ENCODE data around the gene PUM2.
"Not testable (repeated sequence)": the region's sequence is repeated elsewhere in the genome, so short reads cannot be mapped to it uniquely, and the experiment has no call there.

The PUM2 gene

GRCh38 chr2:20350753-20351554 lies at the start of gene PUM2:
PUM2 (minus strand) TSS chr2:20350844; CDS start chr2:20327360, 23,484 bp downstream.
- DNase-seq: peak; percentile 94

- no peak for DNase-seq
Measured at GRCh38 chr2:20400306-20400705, 49.7 kb upstream of the PUM2 start.

- DNase-seq: peak; percentile 66
Measured at GRCh38 chr2:20398956-20399567, 48.4 kb upstream of the PUM2 start.

GRCh38 chr2:20397811-20398447 lies 47.3 kb upstream of the PUM2 start:
- DNase-seq: no peak

- no peak for DNase-seq
Measured at GRCh38 chr2:20396356-20397000, 45.8 kb upstream of the PUM2 start.

- DNase-seq: no peak
Measured at GRCh38 chr2:20393986-20394385, 43.3 kb upstream of the PUM2 start.

GRCh38 chr2:20391951-20392699 lies 41.5 kb upstream of the PUM2 start:
- no peak for DNase-seq

- DNase-seq: no peak
Measured at GRCh38 chr2:20390524-20391123, 40.0 kb upstream of the PUM2 start.

- no peak for DNase-seq
Measured at GRCh38 chr2:20384953-20385352, 34.3 kb upstream of the PUM2 start.

GRCh38 chr2:20382965-20383810 lies 32.5 kb upstream of the PUM2 start:
- peak; percentile 87 for DNase-seq

GRCh38 chr2:20381457-20381856 lies 30.8 kb upstream of the PUM2 start:
- no peak for DNase-seq

- peak; percentile 82 for DNase-seq
Measured at GRCh38 chr2:20378891-20379519, 28.4 kb upstream of the PUM2 start.

- DNase-seq: no peak
Measured at GRCh38 chr2:20378341-20378740, 27.7 kb upstream of the PUM2 start.

- DNase-seq: no peak
Measured at GRCh38 chr2:20377741-20378140, 27.1 kb upstream of the PUM2 start.

GRCh38 chr2:20374982-20375381 lies 24.3 kb upstream of the PUM2 start:
- DNase-seq: not testable (repeated sequence)

- DNase-seq: no peak
Measured at GRCh38 chr2:20372896-20373640, 22.4 kb upstream of the PUM2 start.

GRCh38 chr2:20371323-20372025 lies 20.8 kb upstream of the PUM2 start:
- DNase-seq: peak; percentile 46

- no peak for DNase-seq
Measured at GRCh38 chr2:20370191-20370590, 19.5 kb upstream of the PUM2 start.

- no peak for DNase-seq
Measured at GRCh38 chr2:20369366-20369765, 18.7 kb upstream of the PUM2 start.
